ENCODE data around the gene POMC.
"Not testable (repeated sequence)": the region's sequence is repeated elsewhere in the genome, so short reads cannot be mapped to it uniquely, and the experiment has no call there.

Gene POMC

DNA sequence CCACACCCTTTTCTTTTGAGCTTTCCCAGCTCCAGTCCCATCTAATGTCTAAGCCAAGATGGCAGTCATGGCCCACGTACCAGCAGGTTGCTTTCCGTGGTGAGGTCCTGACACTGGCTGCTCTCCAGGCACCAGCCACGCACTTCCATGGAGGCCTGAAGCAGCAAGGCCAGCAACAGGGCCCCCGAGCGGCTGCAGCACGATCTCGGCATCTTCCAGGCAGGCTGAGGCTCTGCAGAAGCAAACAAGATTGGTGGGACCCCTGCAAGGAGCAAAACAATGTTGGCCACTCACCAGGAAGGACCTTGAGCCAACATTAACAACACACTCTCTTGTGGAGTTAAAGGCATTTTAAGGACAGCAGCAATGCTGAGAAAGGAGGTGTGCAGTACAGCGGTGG lies 3.8 kb downstream of the POMC start:
- no peak for DNase-seq (ENCODE audit: low spot score)
- TF ChIP-seq, protein P1, sequence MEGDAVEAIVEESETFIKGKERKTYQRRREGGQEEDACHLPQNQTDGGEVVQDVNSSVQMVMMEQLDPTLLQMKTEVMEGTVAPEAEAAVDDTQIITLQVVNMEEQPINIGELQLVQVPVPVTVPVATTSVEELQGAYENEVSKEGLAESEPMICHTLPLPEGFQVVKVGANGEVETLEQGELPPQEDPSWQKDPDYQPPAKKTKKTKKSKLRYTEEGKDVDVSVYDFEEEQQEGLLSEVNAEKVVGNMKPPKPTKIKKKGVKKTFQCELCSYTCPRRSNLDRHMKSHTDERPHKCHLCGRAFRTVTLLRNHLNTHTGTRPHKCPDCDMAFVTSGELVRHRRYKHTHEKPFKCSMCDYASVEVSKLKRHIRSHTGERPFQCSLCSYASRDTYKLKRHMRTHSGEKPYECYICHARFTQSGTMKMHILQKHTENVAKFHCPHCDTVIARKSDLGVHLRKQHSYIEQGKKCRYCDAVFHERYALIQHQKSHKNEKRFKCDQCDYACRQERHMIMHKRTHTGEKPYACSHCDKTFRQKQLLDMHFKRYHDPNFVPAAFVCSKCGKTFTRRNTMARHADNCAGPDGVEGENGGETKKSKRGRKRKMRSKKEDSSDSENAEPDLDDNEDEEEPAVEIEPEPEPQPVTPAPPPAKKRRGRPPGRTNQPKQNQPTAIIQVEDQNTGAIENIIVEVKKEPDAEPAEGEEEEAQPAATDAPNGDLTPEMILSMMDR (IDR thresholded peaks at IDR 0.05; ENCODE audit: extremely low read depth, missing control alignments): no peak

DNA sequence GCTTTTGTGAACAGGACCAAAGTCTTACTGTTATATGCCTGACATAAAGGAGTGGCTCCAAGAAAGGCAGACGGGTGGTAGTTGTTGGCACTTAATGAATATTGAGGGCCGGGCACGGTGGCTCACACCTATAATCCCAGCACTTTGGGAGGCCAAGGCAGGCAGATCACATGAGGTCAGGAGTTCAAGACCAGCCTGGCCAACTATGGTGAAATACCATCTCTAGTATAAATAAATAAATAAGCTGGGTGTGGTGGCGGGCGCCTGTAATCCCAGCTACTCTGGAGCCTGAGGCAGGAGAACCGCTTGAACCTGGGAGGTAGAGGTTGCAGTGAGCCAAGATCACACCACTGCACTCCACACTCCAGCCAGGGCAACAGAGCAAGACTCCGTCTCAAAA lies 6.3 kb downstream of the POMC start:
- not testable (repeated sequence) for DNase-seq (ENCODE audit: low spot score)

DNA sequence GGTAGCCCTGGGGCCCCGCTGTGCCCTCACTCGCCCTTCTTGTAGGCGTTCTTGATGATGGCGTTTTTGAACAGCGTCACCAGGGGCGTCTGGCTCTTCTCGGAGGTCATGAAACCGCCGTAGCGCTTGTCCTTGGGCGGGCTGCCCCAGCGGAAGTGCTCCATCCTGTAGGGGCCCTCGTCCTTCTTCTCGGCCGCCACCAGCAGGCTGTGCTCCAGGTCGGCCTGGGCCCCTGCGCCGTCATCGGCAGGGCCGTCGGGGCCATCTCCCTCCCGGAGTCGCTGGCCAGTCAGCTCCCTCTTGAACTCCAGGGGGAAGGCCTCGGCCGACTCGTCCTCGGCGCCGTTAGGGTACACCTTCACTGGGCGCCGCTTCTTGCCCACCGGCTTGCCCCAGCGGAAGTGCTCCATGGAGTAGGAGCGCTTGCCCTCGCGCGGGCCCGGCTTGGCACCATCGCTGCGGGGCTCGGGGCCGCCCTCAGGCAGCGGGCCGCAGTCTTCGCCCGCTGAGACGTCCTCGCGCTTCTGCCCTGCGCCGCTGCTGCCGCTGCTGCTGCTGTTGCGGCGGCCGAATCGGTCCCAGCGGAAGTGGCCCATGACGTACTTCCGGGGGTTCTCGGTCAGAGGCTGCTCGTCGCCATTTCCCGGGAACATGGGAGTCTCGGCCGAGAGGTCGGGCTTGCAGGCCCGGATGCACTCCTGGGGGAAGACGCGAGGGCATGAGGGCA lies 7.2 kb downstream of the POMC start:
- peak; percentile 88 for DNase-seq (ENCODE audit: low spot score)
- TF ChIP-seq, protein P1 (IDR thresholded peaks at IDR 0.05; ENCODE audit: extremely low read depth, missing control alignments): no peak

DNA sequence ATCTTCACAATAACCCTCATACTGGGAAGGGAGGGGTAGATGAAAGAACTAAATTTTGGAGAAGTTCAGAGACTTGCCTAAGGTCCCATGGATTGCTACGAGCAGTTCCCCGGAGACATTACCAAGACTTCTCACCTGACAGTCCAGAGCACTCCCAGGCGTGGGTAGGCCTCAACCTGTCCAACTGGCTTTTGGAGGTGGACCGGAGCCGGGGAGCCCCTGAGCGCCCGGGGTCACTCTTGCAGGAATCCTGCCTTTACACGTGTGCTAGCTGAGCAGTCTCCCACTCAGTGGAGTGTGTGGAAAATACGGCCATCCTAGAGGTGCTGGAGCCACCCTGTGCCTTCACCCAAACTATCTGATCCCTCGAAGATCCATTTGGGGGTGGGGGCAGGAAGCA lies 8.0 kb downstream of the POMC start:
- TF ChIP-seq, protein P1 (IDR thresholded peaks at IDR 0.05; ENCODE audit: extremely low read depth, missing control alignments): no peak
- no peak for DNase-seq (ENCODE audit: low spot score)

DNA sequence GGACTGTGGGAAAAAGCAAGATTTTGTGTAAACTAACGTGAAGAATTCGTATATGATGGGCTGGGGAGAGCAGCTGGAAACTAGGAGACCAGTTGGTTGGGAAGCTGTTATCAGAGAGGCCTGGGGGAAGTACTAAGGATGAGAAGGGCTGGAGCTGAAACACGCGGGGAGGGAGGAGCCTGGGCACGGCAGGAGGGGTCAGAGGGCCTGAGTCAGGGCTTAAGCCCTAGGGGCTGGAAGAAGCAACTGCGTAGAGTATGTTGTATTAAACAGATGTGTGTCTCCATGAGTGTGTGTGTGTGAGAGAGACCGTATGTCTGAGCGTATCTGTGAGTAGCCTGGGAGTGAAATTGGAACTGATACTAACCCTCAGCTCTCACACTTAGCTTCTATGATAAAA lies 8.4 kb downstream of the POMC start:
- TF ChIP-seq, protein P1 (IDR thresholded peaks at IDR 0.05; ENCODE audit: extremely low read depth, missing control alignments): no peak
- no peak for DNase-seq (ENCODE audit: low spot score)

DNA sequence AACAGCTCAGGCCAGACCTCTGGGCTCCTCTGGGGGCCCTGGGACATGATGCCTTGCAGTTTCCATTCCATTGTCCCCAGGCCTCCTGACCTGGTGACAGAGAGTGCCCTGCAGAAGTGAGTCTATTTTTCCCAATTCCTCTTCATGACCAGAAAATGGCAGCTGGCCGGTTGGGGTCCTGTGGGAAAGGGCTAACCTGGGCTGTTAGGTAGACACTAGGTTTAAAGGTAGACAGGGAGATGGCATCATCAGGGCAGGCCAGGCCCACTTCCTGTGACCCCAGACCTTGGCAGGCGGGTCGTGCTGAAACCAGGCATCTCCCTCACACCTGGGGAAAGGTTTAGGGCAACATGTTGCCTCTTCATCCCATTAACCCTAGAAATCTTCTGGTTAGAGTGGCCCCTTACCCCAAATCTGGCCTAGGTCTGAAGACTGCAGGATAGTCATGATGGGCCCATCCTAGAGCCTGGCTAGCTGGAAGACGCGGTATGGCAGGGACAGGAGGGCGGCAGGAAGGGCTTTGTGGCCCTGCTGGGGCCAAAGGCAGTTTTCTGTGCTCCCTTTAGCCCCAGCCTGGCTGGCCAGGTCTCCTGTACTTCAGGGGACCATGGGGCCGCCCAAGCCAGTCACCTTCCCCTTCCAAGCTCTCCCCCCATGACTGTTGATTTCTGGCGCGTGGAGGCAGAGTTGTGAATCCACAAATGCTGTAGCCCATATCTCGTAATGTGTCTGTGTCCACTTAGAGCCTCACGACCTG lies 10.1 kb downstream of the POMC start:
- TF ChIP-seq, protein P1 (IDR thresholded peaks at IDR 0.05; ENCODE audit: extremely low read depth, missing control alignments): no peak
- DNase-seq (ENCODE audit: low spot score): no peak

DNA sequence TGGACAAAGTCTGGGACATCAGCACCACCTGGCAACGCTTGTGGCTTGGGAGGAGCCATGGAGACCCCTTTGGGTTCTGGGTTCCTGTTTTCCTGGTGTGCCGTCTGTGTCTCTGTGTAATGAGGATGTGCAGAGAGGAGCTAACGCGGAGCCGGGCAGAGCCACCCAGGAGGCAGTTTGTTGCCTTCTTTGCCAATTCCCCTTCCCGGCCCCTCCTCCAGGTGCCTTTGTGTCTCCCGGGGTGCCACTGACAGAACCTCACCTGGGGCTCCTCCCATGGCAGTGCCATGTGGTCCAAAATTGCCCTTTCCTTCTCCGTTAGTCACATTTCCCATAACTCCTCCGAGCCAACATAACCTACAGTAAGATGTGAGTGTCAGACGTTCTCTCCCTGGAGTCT lies 13.0 kb downstream of the POMC start:
- TF ChIP-seq, protein P1 (IDR thresholded peaks at IDR 0.05; ENCODE audit: extremely low read depth, missing control alignments): no peak
- no peak for DNase-seq (ENCODE audit: low spot score)

Data from GM20000 (cell line).